HG03025 (cell line): ENCODE measurements around the gene INKA2.
"Not testable (repeated sequence)": the region's sequence is repeated elsewhere in the genome, so short reads cannot be mapped to it uniquely, and the experiment has no call there.

ENCODE experiments used
- ATAC-seq: cut with Tn5 transposase; IDR thresholded peaks from one replicate; pipeline ENCODE4 v1.9.1; 2021; ENCODE audit warnings: mild to moderate bottlenecking, moderate library complexity; ENCODE audit not compliant: unreplicated experiment, low FRiP score

Gene INKA2

GRCh38 chr1:111751906-111752575, 12.8 kb upstream of the INKA2 start:
- ATAC-seq, result no peak

- no peak for ATAC-seq
These were observed 11.7 kb upstream of the INKA2 start for GRCh38 chr1:111750856-111751255.

- no peak for ATAC-seq
These were observed 10.4 kb upstream of the INKA2 start for GRCh38 chr1:111749628-111750027.

- ATAC-seq, result no peak
These were observed 8.8 kb upstream of the INKA2 start for GRCh38 chr1:111747947-111748346.

GRCh38 chr1:111747282-111747734, 8.1 kb upstream of the INKA2 start:
- no peak for ATAC-seq

- ATAC-seq, result no peak
These were observed 7.4 kb upstream of the INKA2 start for GRCh38 chr1:111746614-111746999.

GRCh38 chr1:111745675-111746613, 6.7 kb upstream of the INKA2 start:
- no peak for ATAC-seq

- no peak for ATAC-seq
These were observed 4.5 kb upstream of the INKA2 start for GRCh38 chr1:111743679-111744101.

GRCh38 chr1:111742938-111743549, 3.8 kb upstream of the INKA2 start:
- no peak for ATAC-seq

GRCh38 chr1:111742292-111742691, 3.1 kb upstream of the INKA2 start:
- not testable (repeated sequence) for ATAC-seq

GRCh38 chr1:111739925-111740765, 950 bp upstream of the INKA2 start:
- ATAC-seq, result no peak

- ATAC-seq, result peak; percentile 43
These were observed 580 bp downstream of the INKA2 start for GRCh38 chr1:111738436-111739193.

GRCh38 chr1:111738133-111738435, 1.1 kb downstream of the INKA2 start:
- no peak for ATAC-seq

- no peak for ATAC-seq
These were observed 1.7 kb downstream of the INKA2 start for GRCh38 chr1:111737216-111738132.

- no peak for ATAC-seq
These were observed 2.5 kb downstream of the INKA2 start for GRCh38 chr1:111736548-111737215.

- ATAC-seq, result no peak
These were observed 3.2 kb downstream of the INKA2 start for GRCh38 chr1:111735858-111736544.

- ATAC-seq, result no peak
These were observed 3.9 kb downstream of the INKA2 start for GRCh38 chr1:111735321-111735720.

GRCh38 chr1:111734856-111735255, 4.3 kb downstream of the INKA2 start:
- no peak for ATAC-seq
